Measurements from ENCODE around the gene TPI1.
"Not testable (repeated sequence)": the region's sequence is repeated elsewhere in the genome, so short reads cannot be mapped to it uniquely, and the experiment has no call there.

The TPI1 gene

GRCh38 chr12:6883252-6883651 is 15.9 kb downstream of the TPI1 start:
- no peak overlapping the region for H3K4me3 ChIP-seq (ENCODE audit: low read depth, low read length)
- no peak for DNase-seq (ENCODE audit: low read depth)
- TF ChIP-seq CTCF (IDR thresholded peaks at IDR 0.05; ENCODE audit: insufficient read depth, low read depth, low read length, missing control alignments): no peak

- no peak for DNase-seq (ENCODE audit: low read depth)
- no peak for TF ChIP-seq CTCF (IDR thresholded peaks at IDR 0.05; ENCODE audit: insufficient read depth, low read depth, low read length, missing control alignments)
- no peak overlapping the region for H3K4me3 ChIP-seq (ENCODE audit: low read depth, low read length)
Measured at GRCh38 chr12:6883683-6884082, 16.4 kb downstream of the TPI1 start.

GRCh38 chr12:6884539-6884938 is 17.2 kb downstream of the TPI1 start:
- no peak for TF ChIP-seq CTCF (IDR thresholded peaks at IDR 0.05; ENCODE audit: insufficient read depth, low read depth, low read length, missing control alignments)
- no peak for DNase-seq (ENCODE audit: low read depth)
- H3K4me3 ChIP-seq (ENCODE audit: low read depth, low read length): no peak overlapping the region

GRCh38 chr12:6886206-6886999 is 19.1 kb downstream of the TPI1 start:
- H3K4me3 ChIP-seq (ENCODE audit: low read depth, low read length); DNase-seq (ENCODE audit: low read depth): not testable (repeated sequence)

GRCh38 chr12:6887460-6887859 is 20.1 kb downstream of the TPI1 start:
- H3K4me3 ChIP-seq (ENCODE audit: low read depth, low read length): no peak overlapping the region
- no peak for DNase-seq (ENCODE audit: low read depth)
- no peak for TF ChIP-seq CTCF (IDR thresholded peaks at IDR 0.05; ENCODE audit: insufficient read depth, low read depth, low read length, missing control alignments)

- DNase-seq (ENCODE audit: low read depth): no peak
- TF ChIP-seq CTCF (IDR thresholded peaks at IDR 0.05; ENCODE audit: insufficient read depth, low read depth, low read length, missing control alignments): no peak
- H3K4me3 ChIP-seq (ENCODE audit: low read depth, low read length): no peak overlapping the region
Measured at GRCh38 chr12:6888360-6888759, 21.0 kb downstream of the TPI1 start.

- not testable (repeated sequence) for DNase-seq (ENCODE audit: low read depth); H3K4me3 ChIP-seq (ENCODE audit: low read depth, low read length)
Measured at GRCh38 chr12:6888794-6889193, 21.5 kb downstream of the TPI1 start.

GRCh38 chr12:6889775-6890573 is 22.6 kb downstream of the TPI1 start:
- H3K4me3 ChIP-seq (ENCODE audit: low read depth, low read length); DNase-seq (ENCODE audit: low read depth): not testable (repeated sequence)
